MV-4-11 (cell line): ENCODE measurements around the gene GRAMD1B.
"Not testable (repeated sequence)": the region's sequence is repeated elsewhere in the genome, so short reads cannot be mapped to it uniquely, and the experiment has no call there.

Experiments used
- DNase-seq: peaks from one replicate; lab custom pipeline; 2025; lab: John Stamatoyannopoulos, UW

GRAMD1B gene

DNA sequence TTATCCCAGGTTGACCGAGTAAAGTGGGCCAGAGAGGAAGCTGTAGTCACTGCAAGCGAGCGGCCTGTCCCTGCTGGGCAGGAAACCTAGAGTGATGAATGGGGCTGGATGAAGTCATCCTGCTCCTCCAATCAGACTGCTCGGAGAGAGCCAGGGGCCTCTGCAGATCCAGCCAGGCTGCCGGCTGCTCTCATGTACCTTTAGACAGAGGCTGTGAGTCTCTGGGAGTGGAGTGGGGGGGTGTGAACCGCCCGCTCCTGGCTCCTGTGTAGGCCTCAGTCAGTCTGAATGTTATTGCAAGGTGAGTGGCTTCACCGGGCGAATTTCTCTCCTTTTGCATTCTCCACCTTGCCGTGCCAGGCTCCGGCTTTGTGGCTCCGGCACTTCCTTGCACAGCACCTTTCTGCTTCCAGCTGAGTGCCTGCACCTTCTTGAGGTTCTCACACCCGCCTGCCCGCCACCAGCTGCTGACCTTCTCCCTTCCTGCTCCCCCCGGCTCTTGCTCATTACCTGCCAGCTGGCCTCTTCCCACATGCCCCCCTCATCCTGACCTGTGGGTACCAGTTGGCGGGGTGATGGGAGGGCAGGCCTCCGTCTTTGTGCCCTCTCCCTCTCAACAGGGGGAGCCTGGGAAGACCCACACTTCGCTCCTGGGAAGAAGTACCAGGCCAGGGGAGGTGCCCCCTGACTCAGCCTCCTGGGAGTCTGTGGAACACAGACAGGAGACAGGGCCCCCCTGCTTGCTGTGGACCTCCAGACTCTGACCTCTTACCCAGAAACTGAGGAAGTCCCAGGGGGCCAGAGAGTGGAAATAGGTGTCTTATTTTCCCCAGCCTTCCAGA, 79.9 kb downstream of the GRAMD1B start:
- DNase-seq = no peak

DNA sequence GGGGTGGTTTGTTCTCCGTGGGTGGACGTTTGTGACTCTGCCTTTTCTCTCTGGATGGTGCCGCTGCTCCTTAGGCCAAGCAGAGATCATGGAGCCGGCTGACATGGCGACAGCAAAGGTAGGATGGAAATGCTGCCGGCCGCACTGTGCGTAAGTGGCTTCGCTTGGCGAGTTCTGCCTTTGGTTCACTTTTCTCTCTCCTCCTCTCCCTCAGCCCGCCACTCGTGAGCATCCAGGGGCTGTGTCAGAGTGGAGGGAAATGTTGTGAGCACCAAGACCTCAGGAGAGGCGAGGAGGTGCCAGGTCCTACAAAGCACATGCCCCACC, 80.5 kb downstream of the GRAMD1B start:
- no peak for DNase-seq

DNA sequence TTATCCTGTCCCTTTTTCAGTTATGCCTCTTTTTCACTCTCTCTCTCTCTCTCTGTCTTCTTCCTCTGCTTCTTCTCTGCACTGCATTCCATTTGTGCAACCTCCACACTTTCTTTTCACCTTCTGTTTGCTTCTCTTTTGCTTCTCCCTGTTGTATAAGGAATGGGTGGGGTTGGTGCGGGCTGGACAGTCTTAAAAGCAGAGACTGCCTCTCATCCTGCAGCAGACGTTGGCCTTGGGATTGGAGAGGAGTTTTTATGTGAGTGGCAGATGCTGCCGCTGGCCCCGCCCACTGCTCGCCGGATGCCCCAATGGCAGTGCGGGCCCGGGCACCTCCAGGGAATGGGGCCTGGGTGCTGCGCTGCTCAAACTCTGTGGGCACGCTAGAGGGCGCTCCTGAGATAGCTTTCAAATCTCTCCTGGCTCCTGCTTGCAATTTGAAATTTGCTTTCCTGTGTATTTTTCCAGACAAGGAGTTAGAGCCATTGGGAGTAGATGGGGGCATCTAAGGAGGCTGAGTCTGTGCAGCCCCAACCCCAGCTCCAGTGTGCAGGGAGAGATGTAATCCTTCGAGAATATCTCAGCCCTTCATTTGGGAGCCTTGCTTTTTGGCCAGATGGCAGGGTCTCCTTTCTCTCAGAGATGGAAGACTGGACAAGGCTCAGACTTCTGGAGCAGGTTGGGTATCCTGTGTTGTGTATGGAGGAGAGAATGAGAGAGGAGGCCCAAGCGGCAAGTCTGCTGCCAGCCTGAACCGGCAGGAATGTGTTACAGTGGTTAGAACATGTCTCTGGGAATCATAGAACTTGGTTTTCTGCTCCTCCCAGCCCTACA, 81.2 kb downstream of the GRAMD1B start:
- peak; percentile 76 for DNase-seq

DNA sequence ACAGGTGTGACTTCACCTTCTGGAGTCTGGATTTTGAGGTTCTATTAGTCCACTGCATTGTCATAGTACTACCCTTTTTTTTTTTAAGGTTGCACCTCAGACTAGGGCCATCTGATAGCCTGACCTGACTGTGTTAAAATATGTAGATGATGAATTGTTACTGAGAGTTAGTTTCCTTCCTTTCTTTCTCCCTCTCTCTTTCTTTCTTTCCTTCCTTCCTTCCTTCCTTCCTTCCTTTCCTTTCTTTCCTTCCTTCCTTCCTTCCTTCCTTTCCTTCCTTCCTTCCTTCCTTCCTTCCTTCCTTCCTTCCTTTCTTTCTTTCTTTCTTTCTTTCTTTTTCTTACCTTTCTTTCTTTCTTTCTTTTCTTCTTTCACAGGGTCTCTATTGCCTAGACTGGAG, 83.2 kb downstream of the GRAMD1B start:
- not testable (repeated sequence) for DNase-seq

DNA sequence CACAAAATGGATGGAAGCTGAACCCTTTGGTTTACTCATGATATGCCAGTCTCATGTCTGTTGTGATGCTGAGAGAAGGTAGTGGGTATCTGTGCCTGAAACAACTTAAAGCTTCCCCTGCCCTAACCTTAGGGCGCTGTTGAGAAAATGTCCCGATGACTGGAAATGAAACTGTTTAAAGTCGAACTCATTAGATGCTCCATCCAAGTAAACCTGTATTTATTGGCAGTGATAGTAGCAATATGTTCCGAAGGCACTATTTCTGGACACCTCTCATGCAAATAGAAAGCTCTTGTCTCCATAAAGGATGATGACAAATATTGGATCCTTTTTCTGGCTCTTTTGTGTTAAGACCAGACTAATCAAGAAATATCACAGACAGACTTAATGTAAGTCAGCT, 86.2 kb downstream of the GRAMD1B start:
- no peak for DNase-seq

DNA sequence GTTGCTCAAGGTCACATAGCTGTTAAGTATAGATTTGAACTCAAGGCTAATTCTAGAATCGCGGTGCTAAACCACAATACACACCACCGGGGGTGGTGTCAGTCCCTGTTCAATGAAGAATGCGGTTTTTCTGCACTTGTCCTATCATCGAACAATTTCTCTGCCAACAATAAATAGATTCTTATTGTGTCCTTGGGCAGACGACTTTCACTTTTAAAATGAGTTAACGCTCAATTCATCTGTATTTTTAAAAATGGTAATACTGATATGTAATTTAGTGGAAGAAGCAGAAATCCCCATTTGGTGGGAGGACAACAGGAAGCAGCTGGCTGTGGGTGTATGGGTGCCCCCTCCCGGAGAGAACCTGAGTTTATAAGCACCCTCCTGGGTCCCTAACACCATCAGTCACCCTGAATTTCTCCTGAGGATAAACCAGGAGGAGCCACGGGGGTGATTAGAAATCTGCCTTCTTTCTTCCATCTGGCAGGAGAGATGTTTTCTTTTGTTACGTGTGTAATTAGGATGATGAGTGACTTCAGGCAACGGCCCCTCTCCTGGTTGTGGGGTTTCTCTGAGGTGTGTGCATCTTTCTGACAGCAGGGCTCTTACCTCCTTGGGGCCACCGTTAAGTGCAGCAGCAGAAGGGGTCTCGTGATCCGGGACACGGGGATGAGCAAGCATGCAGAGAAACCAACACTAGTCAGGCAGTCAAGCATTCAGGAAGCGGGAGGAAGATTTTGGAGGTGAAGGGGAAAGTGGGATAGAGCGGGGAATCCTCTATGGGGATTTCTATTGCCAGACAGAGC, 87.7 kb downstream of the GRAMD1B start:
- DNase-seq = no peak

DNA sequence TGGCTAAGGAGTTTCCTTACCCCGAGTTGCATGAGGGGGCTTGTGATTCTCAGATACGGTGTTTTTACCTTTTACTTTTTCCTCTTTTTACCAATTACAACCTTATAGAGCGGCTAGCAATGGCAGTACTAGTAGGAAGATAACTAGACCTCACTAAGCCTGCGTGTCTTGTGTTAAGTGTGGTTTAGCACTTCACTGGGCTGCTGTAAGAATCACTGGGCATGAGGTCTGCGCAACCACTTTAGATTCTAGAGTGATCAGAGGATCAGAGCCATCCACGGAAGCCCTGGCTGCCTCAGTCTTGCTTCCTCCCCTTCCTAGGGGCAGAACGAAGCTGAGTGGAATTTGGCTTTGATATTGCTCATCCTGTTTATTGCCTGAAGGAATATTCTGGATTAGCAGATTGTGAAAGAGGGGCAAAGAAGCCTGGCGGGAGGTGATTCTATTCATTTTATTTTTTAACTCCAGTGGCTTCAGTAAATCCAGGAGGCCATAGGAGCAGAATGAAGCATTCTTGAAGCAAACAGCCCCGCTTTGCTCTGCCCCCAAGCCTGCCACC, 88.5 kb downstream of the GRAMD1B start:
- DNase-seq = no peak

DNA sequence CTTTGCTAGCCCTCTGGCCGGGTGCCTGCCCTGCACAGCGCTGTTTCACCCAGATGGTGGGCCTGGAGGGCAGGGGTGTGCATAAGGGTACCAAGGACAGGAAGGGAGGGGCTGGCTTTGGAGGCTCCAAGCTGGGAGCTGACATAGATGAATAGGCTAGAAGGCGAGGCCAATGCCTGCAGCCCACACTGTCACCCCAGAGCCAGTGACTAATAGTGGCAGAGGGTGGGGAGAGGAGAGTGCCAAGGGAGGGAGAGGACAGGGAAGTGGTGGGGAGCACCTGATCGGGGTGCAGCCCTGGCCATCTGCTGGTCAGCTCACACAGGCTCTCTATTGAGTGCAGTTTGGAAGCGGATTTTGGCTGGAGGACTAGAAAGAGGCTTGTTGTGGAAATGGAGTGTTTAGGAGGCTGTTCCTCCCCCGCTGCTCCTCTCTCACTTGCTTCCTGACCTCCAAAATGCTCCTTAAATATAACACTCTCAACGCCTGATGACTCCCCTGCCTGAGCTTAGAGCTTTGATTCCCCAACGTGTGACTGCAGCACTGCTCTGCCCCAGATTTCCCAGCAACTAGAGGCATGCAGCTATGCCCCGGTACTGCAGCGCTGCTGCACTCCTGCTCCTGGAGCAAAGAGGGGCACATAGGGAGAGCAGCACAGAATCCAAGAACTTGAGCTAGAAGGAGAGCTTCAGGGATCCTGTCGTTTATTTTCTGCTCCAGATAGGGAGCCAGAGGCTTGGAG, 89.2 kb downstream of the GRAMD1B start:
- DNase-seq = peak; percentile 11

DNA sequence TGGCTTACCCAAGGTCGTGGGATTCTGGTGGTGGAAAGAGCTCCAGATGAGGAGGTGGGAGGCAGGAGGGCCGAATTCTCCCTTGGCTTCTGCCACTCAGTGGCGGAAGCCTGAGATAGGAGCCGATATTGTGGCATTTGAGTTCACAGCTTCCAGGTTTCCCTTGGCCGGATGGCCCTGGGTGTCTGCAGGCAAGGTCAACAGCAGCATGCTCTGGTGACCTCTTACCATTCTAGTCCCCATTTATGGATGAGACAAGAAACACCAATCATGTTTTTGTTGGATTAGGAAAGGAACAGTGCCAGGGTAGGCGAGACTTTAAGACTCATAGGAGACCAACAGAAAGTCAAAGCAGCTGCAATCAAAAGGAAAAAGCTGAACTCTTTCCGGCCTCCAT, 89.7 kb downstream of the GRAMD1B start:
- DNase-seq = no peak

DNA sequence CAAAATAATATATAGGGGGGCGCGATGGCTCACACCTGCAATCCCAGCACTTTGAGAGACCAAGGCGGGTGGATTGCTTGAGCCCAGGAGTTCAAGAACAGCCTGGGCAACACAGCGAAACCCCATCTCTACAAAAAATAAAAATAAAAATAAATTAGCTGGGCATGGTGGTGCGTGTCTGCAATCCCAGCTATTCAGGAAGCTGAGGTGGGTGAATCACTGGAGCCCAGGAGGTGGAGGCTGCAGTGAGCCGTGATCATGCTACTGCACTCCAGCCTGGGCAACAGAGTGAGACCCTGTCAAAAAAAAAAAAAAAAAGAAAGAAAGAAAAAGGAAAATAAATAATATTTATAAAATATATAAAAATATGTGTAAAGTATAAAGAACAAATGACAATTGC, 90.4 kb downstream of the GRAMD1B start:
- not testable (repeated sequence) for DNase-seq

DNA sequence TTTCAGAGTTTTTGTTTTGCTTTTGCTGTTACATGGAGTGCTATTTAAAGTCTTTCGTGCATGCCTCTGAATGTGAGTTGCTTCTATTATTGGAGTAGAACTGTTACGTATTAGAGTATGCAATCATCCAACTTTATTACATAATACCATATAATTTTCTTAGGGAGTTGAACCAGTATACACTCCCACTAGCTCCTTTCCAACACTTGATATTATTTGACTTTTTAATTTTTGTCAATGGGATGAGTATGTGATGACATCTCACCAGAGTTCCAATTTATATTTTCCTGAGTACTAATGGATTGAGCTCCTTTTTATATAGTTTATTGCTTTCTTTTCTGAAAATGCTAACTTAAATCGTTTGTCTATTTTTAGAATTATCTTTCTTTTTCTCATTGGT, 90.9 kb downstream of the GRAMD1B start:
- peak; percentile 7 for DNase-seq

DNA sequence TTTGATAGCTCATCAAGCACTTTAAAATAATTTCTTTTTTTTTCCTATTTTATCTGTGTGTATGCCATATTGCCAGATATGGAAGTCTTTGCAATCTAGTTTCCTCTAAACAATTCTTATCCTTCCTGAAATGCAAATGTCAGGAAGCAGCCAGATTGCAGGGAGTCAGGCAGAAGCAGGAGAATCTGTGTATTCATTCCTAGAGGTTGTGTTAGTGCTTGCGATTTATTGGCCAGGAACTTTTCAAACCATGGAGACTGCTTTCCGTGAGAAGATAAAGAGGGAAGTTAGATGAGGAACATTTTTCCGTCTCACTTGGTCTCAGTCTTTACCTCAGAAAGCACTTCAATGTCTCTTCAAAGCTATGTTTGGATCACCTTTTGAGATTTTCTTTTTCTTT, 91.9 kb downstream of the GRAMD1B start:
- no peak for DNase-seq

DNA sequence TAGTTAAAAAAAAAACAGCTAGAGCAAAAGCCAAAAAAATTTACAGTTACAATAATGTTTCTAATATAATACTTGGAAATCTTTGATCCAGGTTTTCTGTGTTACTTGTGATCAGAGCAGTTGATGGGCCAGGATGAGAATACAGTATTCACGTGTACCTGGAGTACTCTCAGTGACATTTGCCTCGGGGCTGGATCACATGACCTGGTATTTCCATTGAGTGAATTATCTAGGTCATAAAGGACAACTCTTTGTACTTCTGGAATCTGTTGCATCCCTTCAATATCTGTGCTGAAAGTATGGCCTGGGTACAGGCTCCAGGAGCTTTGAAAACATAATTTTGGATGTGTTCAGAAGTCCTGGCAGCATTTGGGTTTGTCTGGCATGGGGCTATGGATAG, 93.5 kb downstream of the GRAMD1B start:
- DNase-seq = no peak

DNA sequence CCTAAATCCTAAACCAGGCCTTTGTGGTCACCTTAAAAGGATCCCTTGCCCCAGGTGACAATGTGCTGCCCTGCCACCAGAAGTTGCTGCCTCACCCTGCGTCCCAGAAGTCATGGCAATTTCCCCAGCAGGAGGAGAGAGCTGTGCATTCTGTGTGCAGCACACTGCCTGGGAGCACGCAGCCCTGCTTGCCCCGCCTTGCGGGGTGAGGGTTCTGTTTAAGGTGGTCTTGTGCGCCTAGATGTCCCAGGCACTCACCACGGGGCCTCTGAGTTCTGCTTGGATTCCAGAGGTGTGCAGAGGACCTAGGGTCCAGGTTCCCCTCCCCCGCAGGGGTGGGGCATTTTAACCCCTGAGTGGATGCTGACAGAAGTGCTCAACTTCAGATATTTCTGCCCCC, 95.0 kb downstream of the GRAMD1B start:
- no peak for DNase-seq

DNA sequence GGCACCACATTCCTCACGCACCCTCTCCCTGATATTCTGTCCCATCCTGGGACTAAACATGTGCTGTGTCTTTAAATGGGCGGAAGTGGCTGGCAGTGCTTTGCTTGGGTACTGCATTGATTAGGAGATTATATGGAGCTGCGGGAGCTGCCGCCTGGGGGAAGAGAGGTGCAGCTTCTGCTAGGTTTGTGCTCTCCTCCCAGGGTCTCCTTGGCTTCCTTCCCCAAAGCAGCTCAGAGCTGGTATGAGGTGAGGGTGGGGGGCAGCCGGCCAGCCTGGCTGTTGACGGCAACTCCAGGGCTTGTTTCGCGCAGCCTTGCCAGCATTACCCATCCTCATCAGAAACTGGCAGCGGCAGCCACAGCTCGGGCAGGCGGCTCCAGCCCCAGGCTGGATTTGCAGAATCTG, 95.4 kb downstream of the GRAMD1B start:
- DNase-seq = no peak

DNA sequence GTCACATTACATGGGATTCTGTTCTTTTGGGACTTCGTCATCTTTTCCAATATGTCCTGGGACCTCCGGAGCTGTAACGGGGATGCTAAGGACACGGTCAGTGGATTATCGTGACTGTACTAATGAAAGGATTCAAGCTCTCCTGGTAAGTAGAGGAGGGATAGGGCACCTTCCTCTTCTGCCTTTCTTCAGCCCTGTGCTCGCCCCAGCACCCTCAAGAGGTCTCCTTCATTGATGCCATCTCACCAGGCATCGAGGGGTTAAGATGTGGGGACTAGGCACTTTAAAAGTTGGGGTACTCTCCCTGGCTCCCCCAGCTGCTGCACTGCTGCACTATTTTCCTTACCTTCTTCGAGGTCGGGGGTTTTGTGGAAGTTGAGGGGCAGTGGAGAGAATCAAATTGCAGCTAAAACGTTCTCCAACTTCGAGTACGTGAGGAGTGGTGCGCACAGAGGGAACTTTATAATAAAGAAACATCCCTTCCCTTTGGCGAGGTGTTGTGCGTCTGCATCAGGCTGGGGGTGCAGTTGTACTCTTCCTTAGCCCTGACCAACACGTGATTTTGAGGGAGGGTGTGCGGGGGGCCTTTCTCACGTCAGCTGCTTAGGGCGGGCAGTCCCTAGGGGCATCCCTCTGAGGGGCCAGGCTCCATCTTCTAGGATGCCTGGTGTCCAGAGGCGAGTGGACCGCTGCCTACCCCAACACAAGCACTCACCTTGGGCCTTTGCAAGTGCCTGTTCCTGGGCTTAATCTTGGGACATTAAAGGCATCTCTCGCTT, 96.1 kb downstream of the GRAMD1B start:
- DNase-seq = no peak

DNA sequence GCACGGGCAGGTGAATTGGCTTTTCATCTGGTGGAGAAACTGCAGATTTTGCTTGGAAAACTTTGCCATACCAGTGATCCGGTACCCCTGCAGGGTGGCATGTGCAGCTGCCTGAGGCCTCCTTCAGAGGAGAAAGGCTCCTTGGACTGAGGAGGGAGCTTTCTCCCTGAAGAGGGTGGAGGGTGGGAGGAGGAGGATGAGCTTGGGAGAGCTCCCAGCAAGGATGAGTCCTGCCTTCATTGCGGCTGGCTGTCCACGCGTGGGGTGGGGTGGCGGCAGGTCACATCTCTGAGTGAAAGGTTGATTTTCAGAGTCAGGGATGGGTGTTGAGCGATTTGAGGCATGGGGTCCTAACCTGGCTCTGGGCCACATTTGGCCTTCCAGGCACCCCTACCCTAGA, 96.8 kb downstream of the GRAMD1B start:
- no peak for DNase-seq

DNA sequence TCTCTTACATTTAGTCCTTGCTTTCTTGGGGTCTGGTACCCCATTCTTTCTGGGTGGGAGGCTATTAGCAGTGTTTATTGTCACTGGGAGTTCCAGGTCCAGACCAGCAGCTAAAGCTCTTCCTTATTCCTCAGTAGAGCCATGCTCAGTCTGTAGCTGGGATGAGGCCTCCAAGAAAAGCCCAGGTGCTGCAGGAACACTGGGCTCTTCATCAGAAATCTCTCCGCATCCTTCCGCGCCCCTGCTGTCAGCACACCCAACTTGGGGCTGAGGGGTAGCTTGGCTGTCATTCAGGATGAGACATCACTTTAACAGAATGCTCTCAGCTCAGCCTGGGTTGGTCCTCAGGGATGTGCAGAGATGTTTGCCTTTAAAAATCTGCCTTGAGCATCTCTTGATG, 97.5 kb downstream of the GRAMD1B start:
- DNase-seq = no peak

DNA sequence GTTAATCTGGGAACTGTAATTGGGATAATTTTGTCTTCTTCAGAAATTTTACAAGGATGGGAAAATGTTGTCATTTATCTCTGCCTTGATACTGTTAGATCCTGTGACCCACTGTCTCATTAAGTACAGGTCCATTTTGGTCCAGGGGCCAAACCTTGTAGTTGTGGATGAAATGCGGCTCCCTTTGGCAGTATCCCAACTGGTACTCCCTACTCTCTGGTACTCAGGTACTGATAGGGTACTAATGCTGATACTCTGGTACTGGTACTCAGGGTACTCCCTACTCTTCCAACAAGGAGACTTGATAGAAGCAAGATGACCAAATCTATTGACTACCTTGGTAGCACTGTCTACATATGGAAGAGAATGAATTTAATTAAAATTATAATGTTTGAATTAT, 97.9 kb downstream of the GRAMD1B start:
- DNase-seq = no peak

DNA sequence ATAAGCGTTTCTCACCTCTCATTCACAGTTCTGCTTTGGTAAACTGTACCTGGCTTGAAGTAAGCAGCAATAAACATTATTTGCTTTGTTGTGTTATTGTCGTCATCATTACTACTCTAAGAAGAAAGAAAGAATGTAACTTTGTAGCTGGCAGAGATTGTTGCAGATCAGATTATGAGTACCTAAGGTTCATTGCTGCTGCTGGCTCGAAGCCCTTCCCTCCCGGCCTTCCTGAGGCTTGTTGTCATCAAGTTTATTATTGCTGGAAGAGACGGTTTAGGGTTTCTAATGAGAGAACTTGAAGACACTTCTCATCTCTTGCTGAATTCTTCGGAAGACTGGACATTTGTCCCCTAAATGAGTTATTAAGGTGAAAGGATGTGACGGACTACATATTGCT, 101.3 kb downstream of the GRAMD1B start:
- DNase-seq = no peak

DNA sequence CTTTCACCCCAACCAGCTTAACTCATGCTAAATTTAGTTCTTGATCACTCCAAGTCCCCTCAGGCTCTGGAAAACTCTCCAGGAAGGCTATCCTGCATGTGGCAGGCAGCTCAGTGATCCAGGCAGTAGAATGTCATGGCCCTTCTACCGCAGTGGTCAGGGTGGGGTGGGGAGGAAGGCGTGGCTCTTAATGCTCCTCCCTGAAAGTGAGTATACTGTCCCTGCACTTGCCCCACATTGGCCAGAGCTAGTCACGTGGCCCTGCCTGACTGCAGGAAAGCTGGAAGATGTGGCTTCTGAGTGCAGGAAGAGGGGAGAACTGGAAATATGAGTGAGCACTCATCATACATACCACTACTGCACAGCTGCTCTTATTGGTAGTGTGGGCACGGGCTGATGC, 102.1 kb downstream of the GRAMD1B start:
- no peak for DNase-seq
